Epithelial cell of prostate (primary cell): Measurements from ENCODE around the gene TEDC2.

ENCODE experiments used
- DNase-seq: peaks from one replicate; pipeline ENCODE4 v3.0.0-alpha.2; 2011; ENCODE audit warnings: low read depth, low spot score
- H3K27ac ChIP-seq: fragments of 450-650 bp; 2 replicates; pipeline ENCODE4 v1.5.1; 2017; ENCODE audit warnings: mild to moderate bottlenecking

TEDC2 gene

GRCh38 chr16:2462031-2462866 is 2.3 kb downstream of the TEDC2 start:
- DNase-seq, result no peak
- H3K27ac ChIP-seq, result no peak overlapping the region

- no peak overlapping the region for H3K27ac ChIP-seq
- no peak for DNase-seq
Observed at GRCh38 chr16:2464333-2464732, 4.4 kb downstream of the TEDC2 start.

DNA sequence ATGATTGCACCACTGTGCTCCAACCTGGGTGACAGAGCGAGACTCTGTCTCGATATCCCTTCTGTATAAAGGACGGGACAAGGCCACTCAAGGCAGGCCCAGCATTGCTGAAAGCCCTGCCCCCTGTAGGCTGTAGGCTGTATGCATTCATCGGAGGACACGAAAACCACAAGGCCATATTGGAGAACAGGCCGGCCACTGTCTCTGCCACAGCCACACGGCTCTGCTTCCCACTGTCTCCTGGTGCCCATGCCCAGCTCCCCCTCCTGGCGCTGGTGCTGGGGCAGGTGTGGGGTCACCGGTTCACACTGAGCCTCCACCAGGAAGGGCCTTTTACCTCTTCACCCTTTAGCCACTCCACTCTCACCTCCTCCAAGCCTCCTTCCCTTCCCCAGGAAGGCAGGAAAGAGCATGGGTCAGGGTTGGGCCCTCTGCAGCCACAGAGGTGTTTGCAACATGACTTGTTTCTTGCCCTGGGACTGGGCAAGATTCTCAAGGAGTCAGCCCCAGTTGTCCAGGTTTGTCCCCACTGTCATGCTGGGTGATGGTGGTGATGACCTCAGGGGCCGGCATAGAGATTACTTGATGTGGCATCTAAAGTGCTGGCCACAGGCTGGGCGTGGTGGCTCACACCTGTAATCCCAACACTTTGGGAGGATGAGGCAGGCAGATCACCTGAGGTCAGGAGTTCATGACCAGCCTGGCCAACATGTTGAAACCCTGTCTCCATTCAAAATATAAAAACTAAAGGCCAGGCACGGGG is 5.9 kb downstream of the TEDC2 start:
- H3K27ac ChIP-seq, result no peak overlapping the region
- no peak for DNase-seq

DNA sequence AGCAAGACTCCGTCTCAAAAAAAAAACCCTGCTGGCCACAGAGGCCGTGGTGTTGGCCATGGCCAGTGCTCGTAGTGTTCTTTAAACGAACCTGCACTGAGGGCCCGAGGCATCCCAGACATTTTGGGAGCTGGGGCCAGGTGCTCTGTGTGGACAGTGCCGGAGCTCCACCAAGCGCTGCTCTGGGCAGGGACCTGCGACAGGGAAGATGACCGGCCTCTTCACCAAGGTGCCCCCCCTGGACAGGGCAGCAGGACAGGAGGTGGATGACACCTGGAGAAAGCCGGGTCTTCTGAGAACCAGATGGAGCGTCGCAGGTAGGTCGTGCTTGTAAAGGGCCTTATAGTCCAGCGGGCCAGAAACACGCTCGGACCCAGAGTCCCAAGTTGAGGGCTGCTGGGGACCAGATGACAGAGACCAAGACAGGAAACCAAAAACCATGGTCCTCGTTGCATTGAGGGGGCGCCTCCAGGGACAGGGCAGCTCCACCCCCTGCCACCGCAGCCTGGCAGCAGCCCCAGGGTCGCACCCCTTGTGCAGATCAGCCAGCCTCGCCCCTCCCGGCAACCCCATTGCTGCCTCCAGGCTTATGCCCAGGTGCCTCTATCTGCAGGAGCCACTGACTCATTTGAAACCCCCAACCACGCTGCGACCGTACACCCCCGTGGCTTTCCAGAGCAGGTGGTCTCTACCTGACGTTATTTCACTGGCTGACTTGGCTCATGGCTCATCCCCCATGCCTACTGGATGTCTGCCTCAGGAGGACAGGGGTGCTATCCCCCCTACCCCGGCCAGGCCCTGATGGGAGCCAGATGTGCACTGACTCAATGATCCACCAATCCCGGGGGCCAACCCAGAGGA is 7.0 kb downstream of the TEDC2 start:
- no peak for DNase-seq
- no peak overlapping the region for H3K27ac ChIP-seq

DNA sequence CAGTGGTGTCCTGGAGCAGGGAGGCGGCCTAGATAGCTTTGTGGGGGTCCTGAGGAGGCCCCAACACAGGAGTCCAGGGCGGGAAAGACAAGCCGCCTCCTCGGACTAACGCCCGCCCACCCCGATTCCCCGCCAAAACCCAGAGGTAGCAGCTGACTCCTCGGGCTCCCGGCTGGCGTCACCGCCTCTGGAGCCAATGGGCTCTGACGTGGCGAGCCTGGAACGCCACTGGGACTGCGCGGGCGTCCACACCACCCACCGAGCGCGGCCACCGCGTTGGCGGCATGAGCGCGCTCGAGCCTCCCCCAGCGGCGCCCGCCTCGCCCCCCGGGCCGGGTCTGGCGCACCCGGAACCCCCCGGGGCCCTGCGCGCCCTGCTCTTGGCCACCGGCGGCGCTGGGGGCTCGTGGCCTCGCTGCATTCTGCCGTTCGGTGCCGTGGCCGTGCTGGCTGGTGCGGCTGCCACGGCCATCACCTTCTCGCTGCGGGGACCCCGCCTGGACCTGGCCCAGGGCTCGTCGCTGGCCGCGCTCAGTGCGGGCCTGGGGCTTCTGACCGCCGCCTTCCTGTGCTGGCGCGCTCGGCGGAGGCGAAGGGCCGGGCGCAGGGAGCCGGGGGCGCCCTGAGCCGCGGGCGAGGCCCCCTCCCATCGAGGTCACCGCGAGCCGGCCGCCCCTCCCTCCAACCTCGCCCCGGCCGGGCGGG is 7.8 kb downstream of the TEDC2 start:
- no peak overlapping the region for H3K27ac ChIP-seq
- no peak for DNase-seq

GRCh38 chr16:2468233-2468724 is 8.4 kb downstream of the TEDC2 start:
- DNase-seq, result no peak
- H3K27ac ChIP-seq, result no peak overlapping the region

GRCh38 chr16:2468725-2469398 is 9.0 kb downstream of the TEDC2 start:
- no peak overlapping the region for H3K27ac ChIP-seq
- no peak for DNase-seq

GRCh38 chr16:2469399-2470233 is 9.7 kb downstream of the TEDC2 start:
- DNase-seq, result no peak

GRCh38 chr16:2470234-2470601 is 10.3 kb downstream of the TEDC2 start:
- DNase-seq, result no peak
- no peak overlapping the region for H3K27ac ChIP-seq

More at GRCh38 chr16:2469399-2470233, 9.7 kb downstream of the TEDC2 start:
- no peak overlapping the region for H3K27ac ChIP-seq

DNA sequence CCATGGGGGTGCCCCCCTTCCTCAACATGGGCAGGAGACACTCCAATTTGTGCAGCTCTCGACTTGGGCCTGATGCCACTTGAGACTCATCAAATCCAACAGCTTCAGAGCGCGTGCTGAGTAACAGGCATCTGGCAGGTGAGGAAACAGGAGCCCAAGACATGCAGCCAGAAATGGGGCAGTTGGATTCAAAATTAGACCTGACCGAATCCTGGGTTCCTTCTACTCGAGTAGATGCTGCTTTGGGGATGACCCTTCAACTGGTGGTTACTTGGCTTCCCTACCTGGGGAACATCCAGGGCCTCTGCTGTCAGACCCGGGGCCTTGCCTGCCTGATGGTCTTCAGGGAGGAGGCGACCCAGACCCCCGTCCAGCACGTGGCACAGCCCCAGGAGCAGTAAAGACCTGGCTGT is 10.7 kb downstream of the TEDC2 start:
- no peak for DNase-seq
- no peak overlapping the region for H3K27ac ChIP-seq

GRCh38 chr16:2471016-2471652 is 11.2 kb downstream of the TEDC2 start, which contains the start of gene NTN3:
Gene NTN3, plus strand, starts transcription at chr16:2471297. Its CDS starts 405 bp downstream, at chr16:2471702.
- H3K27ac ChIP-seq, result no peak within 1 kb of the TSS
- no peak for DNase-seq

- DNase-seq, result no peak
Observed at GRCh38 chr16:2471653-2472487, 12.0 kb downstream of the TEDC2 start.

GRCh38 chr16:2472488-2472864 is 12.6 kb downstream of the TEDC2 start:
- no peak for DNase-seq
- H3K27ac ChIP-seq, result no peak overlapping the region

More at GRCh38 chr16:2471653-2472487, 12.0 kb downstream of the TEDC2 start:
- H3K27ac ChIP-seq, result no peak overlapping the region

GRCh38 chr16:2472885-2473445 is 13.1 kb downstream of the TEDC2 start:
- DNase-seq, result no peak
- no peak overlapping the region for H3K27ac ChIP-seq

GRCh38 chr16:2473446-2473926 is 13.6 kb downstream of the TEDC2 start:
- DNase-seq, result no peak
- H3K27ac ChIP-seq, result no peak overlapping the region
